NB4 (cell line): ENCODE results near the gene C2orf15.

ENCODE experiments used
- CTCF ChIP-seq: IDR thresholded peaks from one replicate; pipeline ENCODE4 v1.5.1; 2012; ENCODE audit warnings: low read depth, low read length
- MAX ChIP-seq: IDR thresholded peaks from 2 replicates; pipeline ENCODE4 v1.6.1; 2011; ENCODE audit warnings: low read depth, low read length
- POLR2A ChIP-seq: IDR thresholded peaks from 2 replicates; pipeline ENCODE4 v1.6.1; 2011; ENCODE audit warnings: mild to moderate bottlenecking; ENCODE audit not compliant: insufficient read length; ENCODE audit errors: extremely low read depth

GRCh38 chr2:99169534-99169933, 28.0 kb downstream of the C2orf15 start:
- TF ChIP-seq CTCF = no peak
- TF ChIP-seq POLR2A = no peak
- TF ChIP-seq MAX = no peak
